ENCODE measurements around the gene UBAC1.

Gene UBAC1

DNA sequence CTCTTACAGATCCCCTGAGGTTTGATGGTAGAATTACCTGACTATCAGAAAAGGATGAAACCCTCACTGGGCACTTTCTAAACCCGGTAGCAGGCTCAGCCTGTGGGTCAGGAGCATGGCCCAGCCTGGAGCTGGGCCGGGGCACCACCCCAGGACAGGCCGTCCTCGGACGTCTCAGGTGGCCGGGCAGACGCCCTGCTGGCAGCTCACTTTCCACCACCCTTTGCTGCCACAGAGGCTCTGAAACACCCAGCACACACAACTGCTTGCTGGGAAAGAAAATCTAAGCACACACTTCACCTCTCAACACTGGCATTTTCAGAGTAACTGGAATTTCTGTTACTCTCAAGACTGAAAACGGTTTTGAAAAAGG is 4.4 kb downstream of the UBAC1 start:
- TF ChIP-seq TCF12 (IDR thresholded peaks at IDR 0.05; ENCODE audit: low read depth) (no peak), USF1 (IDR thresholded peaks at IDR 0.05) (no peak), TAF1 (IDR thresholded peaks at IDR 0.05; ENCODE audit: low read depth) (no peak), EP300 (IDR thresholded peaks at IDR 0.05; ENCODE audit: borderline replicate concordance) (no peak), RAD21 (IDR thresholded peaks at IDR 0.05; ENCODE audit: low read depth) (no peak), MAX (IDR thresholded peaks at IDR 0.05) (no peak), EGR1 (IDR thresholded peaks at IDR 0.05) (no peak), CEBPB (IDR thresholded peaks at IDR 0.05) (no peak), NFIC (IDR thresholded peaks at IDR 0.05) (no peak), CREB1 (IDR thresholded peaks at IDR 0.05; ENCODE audit: low read depth) (no peak), YY1 (IDR thresholded peaks at IDR 0.05; ENCODE audit: low read depth) (no peak), ZBTB7A (IDR thresholded peaks at IDR 0.05; ENCODE audit: low read depth) (no peak), TEAD4 (IDR thresholded peaks at IDR 0.05) (no peak), FOXM1 (IDR thresholded peaks at IDR 0.05; ENCODE audit: borderline replicate concordance, low read depth) (no peak)
- TF ChIP-seq, protein P1, sequence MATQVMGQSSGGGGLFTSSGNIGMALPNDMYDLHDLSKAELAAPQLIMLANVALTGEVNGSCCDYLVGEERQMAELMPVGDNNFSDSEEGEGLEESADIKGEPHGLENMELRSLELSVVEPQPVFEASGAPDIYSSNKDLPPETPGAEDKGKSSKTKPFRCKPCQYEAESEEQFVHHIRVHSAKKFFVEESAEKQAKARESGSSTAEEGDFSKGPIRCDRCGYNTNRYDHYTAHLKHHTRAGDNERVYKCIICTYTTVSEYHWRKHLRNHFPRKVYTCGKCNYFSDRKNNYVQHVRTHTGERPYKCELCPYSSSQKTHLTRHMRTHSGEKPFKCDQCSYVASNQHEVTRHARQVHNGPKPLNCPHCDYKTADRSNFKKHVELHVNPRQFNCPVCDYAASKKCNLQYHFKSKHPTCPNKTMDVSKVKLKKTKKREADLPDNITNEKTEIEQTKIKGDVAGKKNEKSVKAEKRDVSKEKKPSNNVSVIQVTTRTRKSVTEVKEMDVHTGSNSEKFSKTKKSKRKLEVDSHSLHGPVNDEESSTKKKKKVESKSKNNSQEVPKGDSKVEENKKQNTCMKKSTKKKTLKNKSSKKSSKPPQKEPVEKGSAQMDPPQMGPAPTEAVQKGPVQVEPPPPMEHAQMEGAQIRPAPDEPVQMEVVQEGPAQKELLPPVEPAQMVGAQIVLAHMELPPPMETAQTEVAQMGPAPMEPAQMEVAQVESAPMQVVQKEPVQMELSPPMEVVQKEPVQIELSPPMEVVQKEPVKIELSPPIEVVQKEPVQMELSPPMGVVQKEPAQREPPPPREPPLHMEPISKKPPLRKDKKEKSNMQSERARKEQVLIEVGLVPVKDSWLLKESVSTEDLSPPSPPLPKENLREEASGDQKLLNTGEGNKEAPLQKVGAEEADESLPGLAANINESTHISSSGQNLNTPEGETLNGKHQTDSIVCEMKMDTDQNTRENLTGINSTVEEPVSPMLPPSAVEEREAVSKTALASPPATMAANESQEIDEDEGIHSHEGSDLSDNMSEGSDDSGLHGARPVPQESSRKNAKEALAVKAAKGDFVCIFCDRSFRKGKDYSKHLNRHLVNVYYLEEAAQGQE (IDR thresholded peaks at IDR 0.05; ENCODE audit: low read depth): no peak

- TF ChIP-seq, protein P1 (IDR thresholded peaks at IDR 0.05; ENCODE audit: low read depth): no peak
- TF ChIP-seq CREB1 (IDR thresholded peaks at IDR 0.05; ENCODE audit: low read depth): no peak
- no peak for TF ChIP-seq MAX (IDR thresholded peaks at IDR 0.05)
- no peak for TF ChIP-seq USF1 (IDR thresholded peaks at IDR 0.05)
- no peak for TF ChIP-seq TAF1 (IDR thresholded peaks at IDR 0.05; ENCODE audit: low read depth)
Observed at GRCh38 chr9:135955934-135956801, 5.0 kb downstream of the UBAC1 start.

DNA sequence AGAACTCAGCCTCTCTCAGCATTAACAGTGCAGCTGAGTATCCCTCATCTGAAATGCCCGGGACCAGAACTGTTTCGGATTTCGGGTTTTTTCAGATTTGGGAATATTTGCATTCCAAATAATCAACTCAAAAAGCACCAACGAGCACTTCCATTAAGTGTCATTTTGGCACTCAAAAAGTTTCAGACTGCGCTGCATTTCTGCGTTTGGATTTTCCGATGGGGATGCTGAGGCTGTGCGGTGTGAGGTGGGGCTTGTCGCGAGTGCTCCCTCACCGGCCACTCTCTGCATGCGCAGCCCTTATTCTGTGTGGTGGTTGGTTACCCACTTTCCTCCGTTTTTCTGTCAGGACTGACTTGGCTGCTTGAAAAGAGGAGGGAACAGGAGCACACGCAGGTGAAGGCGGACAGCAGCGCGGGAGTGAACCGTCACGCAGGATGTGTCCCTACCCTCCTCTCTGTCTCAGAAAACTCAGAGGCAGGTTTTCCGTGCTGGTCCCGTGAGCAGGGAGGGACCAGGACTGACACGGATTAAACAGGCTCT is 8.4 kb downstream of the UBAC1 start:
- TF ChIP-seq, protein P1 (IDR thresholded peaks at IDR 0.05; ENCODE audit: low read depth): no peak
- TF ChIP-seq TEAD4 (IDR thresholded peaks at IDR 0.05): no peak
- TF ChIP-seq CEBPB (IDR thresholded peaks at IDR 0.05): no peak
- no peak for TF ChIP-seq YY1 (IDR thresholded peaks at IDR 0.05; ENCODE audit: low read depth)
- TF ChIP-seq MAX (IDR thresholded peaks at IDR 0.05): no peak
- no peak for TF ChIP-seq FOXM1 (IDR thresholded peaks at IDR 0.05; ENCODE audit: borderline replicate concordance, low read depth)
- no peak for TF ChIP-seq TAF1 (IDR thresholded peaks at IDR 0.05; ENCODE audit: low read depth)
- no peak for TF ChIP-seq NFIC (IDR thresholded peaks at IDR 0.05)
- no peak for TF ChIP-seq TCF12 (IDR thresholded peaks at IDR 0.05; ENCODE audit: low read depth)
- no peak for TF ChIP-seq EP300 (IDR thresholded peaks at IDR 0.05; ENCODE audit: borderline replicate concordance)
- TF ChIP-seq EGR1 (IDR thresholded peaks at IDR 0.05): no peak
- no peak for TF ChIP-seq ZBTB7A (IDR thresholded peaks at IDR 0.05; ENCODE audit: low read depth)
- no peak for TF ChIP-seq RAD21 (IDR thresholded peaks at IDR 0.05; ENCODE audit: low read depth)
- no peak for TF ChIP-seq USF1 (IDR thresholded peaks at IDR 0.05)

Data from Ishikawa (cell line).